ENCODE data around the gene GNB1. TPM values are rescaled to one million over a fixed set of nuclear protein-coding genes. Genes with fewer than 3 reads are reported as not detected.

The GNB1 gene
- total and polyA plus RNA-seq, 9 of the 15 experiments (the other 6 are each of a cell fraction or from before 2014, with no cell fraction given), result 34.3 to 388 (median 114) TPM

GRCh38 chr1:1782399-1783221, 108.3 kb downstream of the GNB1 start (continued):
- TF ChIP-seq, protein P1, sequence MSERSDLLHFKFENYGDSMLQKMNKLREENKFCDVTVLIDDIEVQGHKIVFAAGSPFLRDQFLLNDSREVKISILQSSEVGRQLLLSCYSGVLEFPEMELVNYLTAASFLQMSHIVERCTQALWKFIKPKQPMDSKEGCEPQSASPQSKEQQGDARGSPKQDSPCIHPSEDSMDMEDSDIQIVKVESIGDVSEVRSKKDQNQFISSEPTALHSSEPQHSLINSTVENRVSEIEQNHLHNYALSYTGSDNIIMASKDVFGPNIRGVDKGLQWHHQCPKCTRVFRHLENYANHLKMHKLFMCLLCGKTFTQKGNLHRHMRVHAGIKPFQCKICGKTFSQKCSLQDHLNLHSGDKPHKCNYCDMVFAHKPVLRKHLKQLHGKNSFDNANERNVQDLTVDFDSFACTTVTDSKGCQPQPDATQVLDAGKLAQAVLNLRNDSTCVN (CRISPR knock-in tag; IDR thresholded peaks at IDR 0.05), result no peak
- no peak for TF ChIP-seq PHF21A (IDR thresholded peaks at IDR 0.05; ENCODE audit: borderline replicate concordance, low read depth)
- TF ChIP-seq JUN (IDR thresholded peaks at IDR 0.05; ENCODE audit: borderline replicate concordance, low read depth, low read length), result no peak
- TF ChIP-seq JUN (CRISPR knock-in tag; IDR thresholded peaks at IDR 0.05; ENCODE audit: borderline replicate concordance), result no peak; the same call in 1 of the 2 replicates
- no peak for TF ChIP-seq EHMT2 (IDR thresholded peaks at IDR 0.05)
- TF ChIP-seq ZNF24 (IDR thresholded peaks at IDR 0.05), result no peak
- TF ChIP-seq PTTG1 (tag; IDR thresholded peaks at IDR 0.05; ENCODE audit: low read depth), result no peak
- no peak for TF ChIP-seq TBP (optimal IDR thresholded peaks at IDR 0.05; ENCODE audit: low read depth, low read length)
- no peak for TF ChIP-seq ILK (tag; IDR thresholded peaks at IDR 0.05; ENCODE audit: borderline replicate concordance, low read depth)
- TF ChIP-seq EGR1 (conservative IDR thresholded peaks at IDR 0.05), result peak; percentile 0; the same call in 1 of the 2 replicates
- TF ChIP-seq SMARCA5 (IDR thresholded peaks at IDR 0.05), result no peak
- TF ChIP-seq, protein P2, sequence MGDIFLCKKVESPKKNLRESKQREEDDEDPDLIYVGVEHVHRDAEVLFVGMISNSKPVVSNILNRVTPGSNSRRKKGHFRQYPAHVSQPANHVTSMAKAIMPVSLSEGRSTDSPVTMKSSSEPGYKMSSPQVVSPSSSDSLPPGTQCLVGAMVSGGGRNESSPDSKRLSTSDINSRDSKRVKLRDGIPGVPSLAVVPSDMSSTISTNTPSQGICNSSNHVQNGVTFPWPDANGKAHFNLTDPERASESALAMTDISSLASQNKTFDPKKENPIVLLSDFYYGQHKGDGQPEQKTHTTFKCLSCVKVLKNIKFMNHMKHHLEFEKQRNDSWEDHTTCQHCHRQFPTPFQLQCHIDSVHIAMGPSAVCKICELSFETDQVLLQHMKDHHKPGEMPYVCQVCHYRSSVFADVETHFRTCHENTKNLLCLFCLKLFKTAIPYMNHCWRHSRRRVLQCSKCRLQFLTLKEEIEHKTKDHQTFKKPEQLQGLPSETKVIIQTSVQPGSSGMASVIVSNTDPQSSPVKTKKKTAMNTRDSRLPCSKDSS (IDR thresholded peaks at IDR 0.05; ENCODE audit: low read depth, partially characterized antibody), result no peak
- TF ChIP-seq FOXA3 (CRISPR knock-in tag; conservative IDR thresholded peaks at IDR 0.05 in 1 of 2, IDR thresholded peaks at IDR 0.05 in 1 of 2), result peak; percentile 94 to 96
- no peak for TF ChIP-seq NUFIP1 (IDR thresholded peaks at IDR 0.05; ENCODE audit: partially characterized antibody)
- no peak for TF ChIP-seq SNIP1 (IDR thresholded peaks at IDR 0.05; ENCODE audit: low read depth)
- peak; percentile 69; the same call in 1 of the 2 replicates for TF ChIP-seq TCF7 (IDR thresholded peaks at IDR 0.05; ENCODE audit: borderline replicate concordance)
- TF ChIP-seq THRA (IDR thresholded peaks at IDR 0.05), result no peak
- TF ChIP-seq CBX2 (IDR thresholded peaks at IDR 0.05; ENCODE audit: insufficient read depth, low read length, poor library complexity, severe bottlenecking), result no peak
- peak; percentile 45 for TF ChIP-seq GABPA (tag; conservative IDR thresholded peaks at IDR 0.05; ENCODE audit: low read depth)
- TF ChIP-seq SMAD2 (IDR thresholded peaks at IDR 0.05; ENCODE audit: low read depth, low read length), result no peak
- TF ChIP-seq CHD4 (IDR thresholded peaks at IDR 0.05; ENCODE audit: insufficient read depth, insufficient replicate concordance, low read depth, low read length, poor library complexity, severe bottlenecking), result no peak
- no peak for TF ChIP-seq ZNF764 (CRISPR knock-in tag; IDR thresholded peaks at IDR 0.05; ENCODE audit: low read depth)
- TF ChIP-seq EWSR1 (IDR thresholded peaks at IDR 0.05; ENCODE audit: borderline replicate concordance, low read depth, partially characterized antibody), result no peak
- no peak for TF ChIP-seq DACH1 (IDR thresholded peaks at IDR 0.05; ENCODE audit: partially characterized antibody)
- TF ChIP-seq E2F3 (CRISPR knock-in tag; IDR thresholded peaks at IDR 0.05), result peak; percentile 45; the same call in 1 of the 2 replicates
- TF ChIP-seq ZSCAN29 (IDR thresholded peaks at IDR 0.05), result no peak
